SK-N-SH treated with all-trans-retinoic acid at 6 μM for 48 hours (cell line): ENCODE measurements around the gene LRRC4C.

Source experiments
- ARNTL ChIP-seq: fragments of 450-650 bp; formaldehyde crosslinking; IDR thresholded peaks from 2 replicates; pipeline ENCODE4 v1.5.0; 2020; ENCODE audit warnings: low read depth, mild to moderate bottlenecking, moderate library complexity, borderline replicate concordance
- ZFP30 ChIP-seq: fragments of 450-650 bp; formaldehyde crosslinking; IDR thresholded peaks from 2 replicates; pipeline ENCODE4 v1.5.0; 2022; ENCODE audit warnings: mild to moderate bottlenecking, moderate library complexity
- ZNF8 ChIP-seq: fragments of 450-650 bp; formaldehyde crosslinking; IDR thresholded peaks from 2 replicates; pipeline ENCODE4 v1.5.0; 2020; ENCODE audit warnings: mild to moderate bottlenecking, moderate library complexity

DNA sequence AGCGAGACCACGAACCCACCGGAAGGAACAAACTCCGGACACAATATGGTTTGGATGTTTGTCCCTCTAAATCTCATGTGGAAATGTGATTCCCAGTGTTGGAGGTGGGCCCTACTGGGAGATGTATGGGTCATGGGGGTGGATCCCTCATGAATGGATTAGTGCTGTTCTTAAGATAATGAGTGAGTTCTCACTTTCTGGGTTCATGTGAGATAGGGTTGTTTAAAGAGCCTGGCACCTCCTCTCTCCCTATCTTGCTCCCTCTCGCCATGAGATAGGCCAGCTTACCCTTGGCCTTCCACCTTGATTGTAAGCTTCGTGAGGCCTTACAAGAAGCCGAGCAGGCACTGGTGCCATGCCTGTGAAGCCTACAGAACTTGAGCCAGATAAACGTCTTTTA is 184.6 kb downstream of the LRRC4C start:
- TF ChIP-seq ZFP30 (CRISPR knock-in tag): no peak
- TF ChIP-seq ZNF8: no peak
- TF ChIP-seq ARNTL: no peak
